HL-60/S4 treated with phorbol 12-myristate 13-acetate at 8.2 ng/mL for 4 days and 3 days (cell line): ENCODE data around the gene MCC.
"Not testable (repeated sequence)": the region's sequence is repeated elsewhere in the genome, so short reads cannot be mapped to it uniquely, and the experiment has no call there.

Source experiments
- in situ Hi-C: fragments of 300-500 bp; cut with MboI; formaldehyde crosslinking; loops from 2 replicates; pipeline ENCODE4 v1.15.0; 2022; ENCODE audit warnings: low sequenced_read_pairs

The MCC gene

DNA sequence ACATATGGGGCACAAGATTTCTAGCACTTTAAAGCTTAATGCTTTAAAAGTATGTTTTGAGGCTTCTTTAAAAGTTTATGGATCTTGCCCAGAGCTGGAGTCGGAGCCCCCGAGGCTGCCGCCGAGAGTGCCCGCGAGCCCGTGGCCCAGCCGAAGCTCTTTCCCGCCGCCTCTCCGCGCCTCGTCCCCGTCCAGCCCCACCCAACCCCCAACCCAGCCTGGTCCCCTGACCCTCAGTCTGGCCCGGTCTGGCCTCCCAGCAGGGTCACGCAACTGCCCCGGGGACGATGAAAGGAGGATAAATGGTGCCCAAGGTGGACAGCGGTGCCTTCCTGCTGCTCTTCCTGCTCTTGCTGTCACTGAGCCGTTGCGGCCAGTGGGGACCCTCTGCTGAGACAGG lies 55.2 kb downstream of the MCC start:
- in situ Hi-C loops: no loop called here

- in situ Hi-C loops: no loop called here
These were observed 60.2 kb downstream of the MCC start for GRCh38 chr5:113427871-113428574.

- in situ Hi-C loops: no loop called here
These were observed 62.3 kb downstream of the MCC start for GRCh38 chr5:113425909-113426308.

DNA sequence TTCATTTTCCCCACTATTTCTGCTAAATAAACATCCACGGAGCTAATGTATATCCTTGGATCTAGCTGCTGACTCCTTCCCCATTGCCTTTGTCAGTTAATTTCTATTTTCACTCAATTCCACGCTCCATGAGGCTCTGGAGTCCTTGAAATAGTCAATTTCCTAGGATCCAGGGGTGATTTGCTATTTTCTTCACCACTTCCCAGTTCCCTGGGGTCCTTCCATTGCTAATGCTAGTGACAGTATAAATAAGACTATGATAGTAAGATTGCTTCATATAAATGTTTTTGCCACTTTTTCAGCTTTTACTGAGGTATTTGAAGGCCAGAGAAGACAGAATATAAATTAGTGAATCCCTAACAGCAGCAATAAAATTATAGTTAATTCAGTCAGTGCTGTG lies 66.6 kb downstream of the MCC start:
- in situ Hi-C loops: no loop called here

DNA sequence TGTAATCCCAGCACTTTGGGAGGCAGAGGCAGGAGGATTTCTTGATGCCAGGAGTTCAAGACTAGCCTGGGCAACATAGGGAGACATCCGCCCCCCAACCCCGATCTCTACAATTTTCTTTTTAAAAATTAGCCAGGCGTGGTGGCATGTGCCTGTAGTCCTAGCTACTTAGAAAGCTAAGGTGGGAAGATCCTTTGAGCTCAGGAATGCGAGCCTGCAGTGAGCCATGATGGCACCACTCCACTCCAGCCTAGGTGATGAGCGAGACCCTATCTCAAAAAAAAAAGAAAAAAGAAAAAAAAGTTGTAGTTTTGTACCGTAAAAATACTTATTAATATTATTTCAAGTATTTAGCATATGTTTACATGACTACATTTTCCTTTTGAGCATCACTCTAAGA lies 82.7 kb downstream of the MCC start:
- in situ Hi-C loops: no loop called here

- in situ Hi-C loops: no loop called here
These were observed 84.0 kb downstream of the MCC start for GRCh38 chr5:113404269-113404668.

DNA sequence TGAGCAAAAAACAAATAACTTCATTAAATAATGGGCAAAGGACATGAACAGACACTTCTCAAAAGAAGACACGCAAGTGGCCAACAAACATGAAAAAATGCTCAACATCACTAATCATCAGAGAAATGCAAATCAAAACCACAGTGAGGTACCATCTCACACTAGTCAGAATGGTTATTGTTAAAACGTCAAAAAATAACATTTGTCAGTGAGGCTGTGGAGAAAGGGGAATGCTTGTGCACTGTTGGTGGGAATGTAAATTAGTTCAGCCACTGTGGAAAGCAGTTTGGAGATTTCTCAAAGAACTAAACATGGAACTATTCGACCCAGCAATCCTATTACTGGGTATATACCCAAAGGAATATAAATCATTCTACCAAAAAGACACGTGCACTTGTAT lies 90.3 kb downstream of the MCC start:
- in situ Hi-C loops: not testable (repeated sequence)

- in situ Hi-C loops: no loop called here
These were observed 91.2 kb downstream of the MCC start for GRCh38 chr5:113397046-113397445.

- in situ Hi-C loops: no loop called here
These were observed 93.6 kb downstream of the MCC start for GRCh38 chr5:113394658-113395057.

DNA sequence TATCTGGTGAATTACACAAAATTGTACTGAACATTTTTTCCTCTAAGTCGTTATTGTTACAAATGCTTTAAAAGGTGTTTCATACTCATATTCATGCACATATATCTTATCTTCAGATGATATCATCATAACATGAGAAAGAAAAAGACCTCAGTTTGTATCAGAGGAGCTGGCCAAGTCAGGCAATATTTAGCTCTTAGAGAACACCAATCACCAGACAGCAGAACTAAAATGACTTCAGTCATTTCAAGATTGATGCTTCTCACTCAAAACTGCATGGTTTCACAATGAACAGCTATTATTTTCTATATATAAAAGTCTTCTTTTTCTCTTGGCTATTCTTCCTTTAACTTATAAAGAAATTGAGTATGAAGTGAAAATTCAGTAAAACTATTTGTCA lies 98.0 kb downstream of the MCC start:
- in situ Hi-C loops: no loop called here

- in situ Hi-C loops: no loop called here
These were observed 99.1 kb downstream of the MCC start for GRCh38 chr5:113389116-113389515.

GRCh38 chr5:113387844-113388243 lies 100.4 kb downstream of the MCC start:
- in situ Hi-C loops: no loop called here

DNA sequence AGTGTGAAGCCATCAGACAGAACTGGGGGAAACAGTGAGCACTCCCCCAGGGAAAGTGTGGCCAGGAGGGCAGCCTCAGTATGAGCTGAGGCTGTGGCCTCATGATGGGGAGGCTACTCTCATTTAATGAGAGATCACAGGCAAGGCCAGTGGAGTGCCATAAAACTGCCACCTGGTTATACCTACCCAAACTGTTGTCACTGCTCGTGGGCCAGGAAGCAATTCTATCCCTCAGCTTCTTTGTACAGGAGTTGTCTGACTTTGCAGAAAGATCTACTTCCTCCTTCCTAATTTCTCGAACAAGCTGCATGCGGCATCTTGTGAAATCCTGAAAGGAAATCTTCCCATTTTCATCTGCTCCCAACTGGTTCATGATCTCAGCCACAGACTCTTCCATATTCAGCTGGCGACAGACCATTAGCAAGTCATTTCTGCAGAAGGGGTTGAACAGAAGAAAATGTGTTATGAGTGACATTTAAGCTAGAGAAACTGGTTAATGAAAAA lies 103.4 kb downstream of the MCC start:
- in situ Hi-C loops: no loop called here

DNA sequence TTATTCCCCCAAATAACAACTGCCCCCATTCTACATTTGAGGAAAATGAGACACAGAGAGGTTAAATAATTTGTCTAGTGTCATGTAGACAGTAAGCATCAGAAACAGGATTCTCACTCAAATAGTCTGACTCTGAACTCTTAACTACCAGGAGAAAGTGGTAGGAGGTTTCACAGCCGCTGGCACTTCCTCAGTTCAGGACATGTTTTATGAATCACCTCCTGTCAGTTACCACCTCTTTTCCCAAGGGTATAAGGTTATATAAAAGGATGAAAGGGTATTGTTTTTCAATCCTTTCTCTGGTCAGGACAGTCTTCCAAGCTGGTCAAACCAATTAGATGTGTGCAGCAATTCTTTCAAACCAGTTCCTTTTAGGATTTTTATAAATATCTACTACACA lies 105.5 kb downstream of the MCC start:
- in situ Hi-C loops: no loop called here

GRCh38 chr5:113381791-113382190 lies 106.5 kb downstream of the MCC start:
- in situ Hi-C loops: no loop called here

DNA sequence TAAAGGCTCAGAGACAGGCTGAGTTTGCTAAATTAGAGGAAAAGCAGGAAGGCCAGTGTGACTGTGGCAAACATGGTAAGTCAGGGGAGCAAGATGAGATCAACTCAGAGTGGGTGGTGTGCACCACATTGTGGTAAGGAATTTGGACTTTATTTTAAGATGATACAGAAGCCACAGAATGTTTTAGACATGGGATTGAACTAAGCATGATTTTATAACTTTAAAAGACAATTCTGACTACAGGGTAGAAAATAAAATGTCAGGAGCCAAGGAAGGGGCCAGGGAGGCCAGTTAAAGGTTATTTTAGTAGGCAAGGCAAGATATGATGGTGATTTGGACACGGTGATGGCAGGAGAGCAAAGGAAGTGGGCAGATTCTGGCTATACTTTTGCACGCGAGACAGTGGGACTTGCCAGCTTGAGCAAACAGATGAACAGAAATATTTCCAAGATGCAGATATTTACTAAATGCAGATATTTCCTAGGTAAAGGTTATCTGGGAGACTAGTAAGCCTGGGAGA lies 107.4 kb downstream of the MCC start:
- in situ Hi-C loops: no loop called here

DNA sequence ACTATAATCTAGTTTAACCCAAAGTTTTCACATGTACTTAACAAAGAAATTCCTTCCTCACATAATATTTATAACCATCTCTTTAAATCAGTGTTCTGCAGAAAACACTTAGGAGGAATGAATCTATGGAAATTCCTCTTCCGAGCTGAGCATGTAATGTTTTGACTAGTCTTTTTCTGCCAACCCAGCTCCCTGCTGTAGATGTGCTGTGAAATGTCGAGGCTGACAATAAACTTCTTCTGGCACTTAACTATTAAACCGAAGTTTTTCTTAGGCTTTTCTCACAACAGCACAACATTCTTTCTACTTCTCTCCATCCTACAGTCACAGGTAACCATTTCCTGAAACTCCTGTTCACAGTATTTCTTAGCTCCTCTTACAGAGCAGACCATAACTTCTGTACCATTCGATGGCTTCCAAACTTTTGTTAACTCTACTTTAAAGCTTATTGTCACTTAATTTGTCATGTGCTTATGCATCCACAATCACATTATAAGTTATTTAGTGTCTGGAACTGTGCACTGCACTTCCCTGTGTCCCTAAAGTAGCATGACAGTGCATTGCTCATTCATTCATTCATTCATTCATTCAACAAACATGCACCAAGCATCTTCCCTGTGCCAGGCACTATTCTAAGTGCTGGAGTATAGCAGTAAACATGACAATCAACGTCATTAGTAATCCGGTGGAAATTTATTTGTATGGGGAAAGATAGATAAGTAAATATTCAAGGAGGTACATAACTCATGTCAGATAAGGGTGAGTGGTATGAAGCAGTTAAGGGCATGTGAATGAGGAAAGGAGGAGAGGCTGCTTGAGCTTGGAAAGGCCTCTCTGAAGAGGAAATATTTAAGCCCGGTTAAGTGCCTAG lies 108.1 kb downstream of the MCC start:
- in situ Hi-C loops: no loop called here

GRCh38 chr5:113378959-113379541 lies 109.2 kb downstream of the MCC start:
- in situ Hi-C loops: no loop called here

- in situ Hi-C loops: no loop called here
These were observed 109.7 kb downstream of the MCC start for GRCh38 chr5:113378514-113378913.

- in situ Hi-C loops: no loop called here
These were observed 110.2 kb downstream of the MCC start for GRCh38 chr5:113378081-113378480.

DNA sequence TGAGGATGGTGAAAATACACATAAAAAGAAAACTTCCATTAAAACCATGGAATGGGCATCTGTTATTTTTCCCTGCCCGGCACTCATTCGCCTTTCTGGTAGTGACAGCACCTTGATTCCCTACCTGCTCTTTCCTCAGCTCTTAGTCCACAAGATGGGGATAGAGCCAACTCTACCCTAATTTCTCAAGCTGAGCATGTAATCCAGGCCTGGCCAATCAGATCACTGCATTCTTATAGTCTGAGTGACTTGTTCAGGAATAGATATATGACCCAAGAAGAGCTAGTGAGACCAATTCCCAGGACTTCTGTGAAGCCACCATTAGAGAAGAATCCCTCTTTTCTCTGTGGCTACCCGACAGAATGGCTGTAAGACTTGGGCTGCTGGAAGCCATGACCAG lies 111.6 kb downstream of the MCC start:
- in situ Hi-C loops: no loop called here
